ENCODE measurements around the gene SELE. TPM values are rescaled to one million over a fixed set of nuclear protein-coding genes. Genes with fewer than 3 reads are reported as not detected.

Gene SELE
- total RNA-seq, 1 donor, result not detected

DNA sequence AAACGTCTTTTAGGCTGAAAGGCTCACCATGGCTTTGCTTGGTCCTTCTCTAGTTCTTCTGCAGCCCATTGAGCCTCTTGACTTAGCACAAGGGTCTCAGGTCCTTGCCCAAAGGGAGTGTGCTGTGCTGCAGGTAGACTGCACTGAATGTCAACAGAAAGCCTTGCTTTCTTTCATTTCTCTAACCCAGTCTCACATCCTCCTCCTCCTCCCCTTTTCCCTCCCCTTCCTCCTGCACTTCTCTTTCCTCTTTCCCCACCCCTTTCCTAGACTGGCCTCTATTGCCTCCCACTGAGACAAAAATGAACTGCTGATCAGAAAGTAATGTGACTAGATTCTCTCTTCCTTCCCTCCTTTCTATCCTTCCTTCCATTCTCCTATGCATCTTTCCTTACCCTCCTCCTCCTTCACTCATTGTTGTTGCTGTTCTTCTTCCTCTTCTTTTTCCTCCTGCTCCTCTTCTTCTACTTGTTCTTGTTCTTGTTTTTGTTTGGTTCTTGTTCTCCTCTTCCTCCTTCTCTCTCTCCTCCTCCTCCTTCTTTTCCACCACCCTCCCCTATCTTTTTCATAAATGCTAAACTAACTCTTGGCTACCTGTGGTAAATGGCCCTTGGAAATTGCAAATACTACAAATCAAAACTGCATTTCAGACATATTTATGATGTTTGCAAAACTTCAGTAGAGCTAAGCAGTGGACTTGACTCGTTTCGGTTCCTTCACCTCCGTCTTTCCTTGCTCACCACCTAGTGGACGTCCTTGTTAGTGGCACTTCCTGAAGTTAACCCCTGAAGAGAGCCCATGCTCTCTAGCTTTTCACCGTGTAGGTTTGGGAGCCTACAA is 22.2 kb downstream of the SELE start, which contains the start of gene SELL:
Gene SELL (minus strand): TSS at position 152 of the 840 bp plus-strand sequence. CDS start 122 bp downstream, at position 30.
- TF ChIP-seq, protein P1, sequence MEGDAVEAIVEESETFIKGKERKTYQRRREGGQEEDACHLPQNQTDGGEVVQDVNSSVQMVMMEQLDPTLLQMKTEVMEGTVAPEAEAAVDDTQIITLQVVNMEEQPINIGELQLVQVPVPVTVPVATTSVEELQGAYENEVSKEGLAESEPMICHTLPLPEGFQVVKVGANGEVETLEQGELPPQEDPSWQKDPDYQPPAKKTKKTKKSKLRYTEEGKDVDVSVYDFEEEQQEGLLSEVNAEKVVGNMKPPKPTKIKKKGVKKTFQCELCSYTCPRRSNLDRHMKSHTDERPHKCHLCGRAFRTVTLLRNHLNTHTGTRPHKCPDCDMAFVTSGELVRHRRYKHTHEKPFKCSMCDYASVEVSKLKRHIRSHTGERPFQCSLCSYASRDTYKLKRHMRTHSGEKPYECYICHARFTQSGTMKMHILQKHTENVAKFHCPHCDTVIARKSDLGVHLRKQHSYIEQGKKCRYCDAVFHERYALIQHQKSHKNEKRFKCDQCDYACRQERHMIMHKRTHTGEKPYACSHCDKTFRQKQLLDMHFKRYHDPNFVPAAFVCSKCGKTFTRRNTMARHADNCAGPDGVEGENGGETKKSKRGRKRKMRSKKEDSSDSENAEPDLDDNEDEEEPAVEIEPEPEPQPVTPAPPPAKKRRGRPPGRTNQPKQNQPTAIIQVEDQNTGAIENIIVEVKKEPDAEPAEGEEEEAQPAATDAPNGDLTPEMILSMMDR (IDR thresholded peaks at IDR 0.05; ENCODE audit: insufficient read depth, low read depth, low read length), result peak; percentile 95
- H3K4me3 ChIP-seq (ENCODE audit: low read depth, low read length), result peak within 1 kb of the TSS; percentile 34
- peak; percentile 67 for DNase-seq (ENCODE audit: low read depth)

DNA sequence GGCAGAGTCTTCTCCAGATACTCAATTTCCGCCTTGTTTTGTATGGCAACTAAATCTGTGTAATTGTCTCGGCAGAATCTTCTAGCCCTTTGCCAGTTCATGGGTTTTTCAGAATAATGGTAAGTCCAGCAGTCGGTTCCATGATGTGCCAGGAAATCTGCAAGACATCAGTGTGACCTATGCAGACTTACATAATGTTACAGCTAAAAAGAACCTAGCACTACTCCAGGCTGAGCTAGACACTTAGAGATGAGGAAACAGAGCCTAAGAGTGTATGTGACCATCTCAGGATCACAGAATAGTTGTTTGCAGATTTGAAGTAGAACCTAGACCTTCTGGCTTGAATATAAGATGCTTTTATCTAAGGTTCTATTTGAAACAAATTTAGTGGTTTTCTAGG is 25.2 kb downstream of the SELE start:
- TF ChIP-seq, protein P1 (IDR thresholded peaks at IDR 0.05; ENCODE audit: insufficient read depth, low read depth, low read length), result no peak
- DNase-seq (ENCODE audit: low read depth), result no peak
- no peak overlapping the region for H3K4me3 ChIP-seq (ENCODE audit: low read depth, low read length)

DNA sequence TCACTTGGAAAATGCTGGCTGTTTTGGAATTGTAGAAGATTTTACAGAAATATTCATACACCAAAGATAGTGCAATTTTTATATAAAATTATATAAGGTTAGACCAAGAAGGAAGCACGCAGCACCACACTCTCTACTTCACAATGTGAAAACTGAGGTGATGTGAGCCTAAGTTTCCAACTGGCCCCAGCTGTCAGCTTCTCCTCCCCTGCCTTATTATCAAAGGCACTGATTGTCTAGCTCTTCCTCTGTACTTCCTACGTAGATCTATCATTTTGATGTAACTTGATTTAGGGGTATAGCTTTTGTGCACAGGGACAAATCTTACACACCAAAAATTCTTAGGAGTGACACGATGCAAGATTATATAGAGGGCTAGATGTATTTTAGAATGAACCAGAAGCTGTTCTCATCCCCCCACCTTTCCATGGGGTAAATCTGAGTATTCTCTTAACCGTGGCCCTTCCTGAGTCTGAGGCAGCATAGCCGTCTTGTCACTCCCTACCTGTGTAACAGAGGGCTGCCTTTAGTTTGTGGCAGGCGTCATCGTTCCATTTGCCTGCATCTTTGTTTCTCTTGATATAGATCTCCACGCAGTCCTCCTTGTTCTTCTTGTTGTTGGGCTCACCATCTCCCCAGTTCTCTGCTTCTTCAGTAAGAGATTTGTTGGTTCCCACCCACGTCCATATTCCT is 25.8 kb downstream of the SELE start:
- no peak overlapping the region for H3K4me3 ChIP-seq (ENCODE audit: low read depth, low read length)
- no peak for DNase-seq (ENCODE audit: low read depth)
- TF ChIP-seq, protein P1 (IDR thresholded peaks at IDR 0.05; ENCODE audit: insufficient read depth, low read depth, low read length), result no peak

DNA sequence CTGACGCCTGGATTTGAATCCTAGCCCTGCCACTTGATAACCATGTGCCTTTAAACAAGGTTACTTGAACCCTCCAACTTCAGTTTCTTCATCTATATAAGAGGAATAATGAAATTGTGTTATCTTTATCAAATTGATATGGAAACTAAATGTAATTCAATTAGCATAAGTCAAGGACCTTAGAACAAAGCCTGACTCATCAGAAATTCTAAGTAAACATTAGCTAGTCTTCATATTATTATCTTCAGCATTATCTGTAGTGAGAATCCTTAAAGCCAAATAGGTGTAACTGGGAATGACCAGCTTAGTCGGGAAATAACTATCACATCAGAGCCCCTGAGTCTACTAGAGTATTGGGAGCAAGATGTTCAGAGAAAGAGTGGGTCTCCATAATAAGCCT is 29.1 kb downstream of the SELE start:
- H3K4me3 ChIP-seq (ENCODE audit: low read depth, low read length), result no peak overlapping the region
- TF ChIP-seq, protein P1 (IDR thresholded peaks at IDR 0.05; ENCODE audit: insufficient read depth, low read depth, low read length), result no peak
- DNase-seq (ENCODE audit: low read depth), result no peak

DNA sequence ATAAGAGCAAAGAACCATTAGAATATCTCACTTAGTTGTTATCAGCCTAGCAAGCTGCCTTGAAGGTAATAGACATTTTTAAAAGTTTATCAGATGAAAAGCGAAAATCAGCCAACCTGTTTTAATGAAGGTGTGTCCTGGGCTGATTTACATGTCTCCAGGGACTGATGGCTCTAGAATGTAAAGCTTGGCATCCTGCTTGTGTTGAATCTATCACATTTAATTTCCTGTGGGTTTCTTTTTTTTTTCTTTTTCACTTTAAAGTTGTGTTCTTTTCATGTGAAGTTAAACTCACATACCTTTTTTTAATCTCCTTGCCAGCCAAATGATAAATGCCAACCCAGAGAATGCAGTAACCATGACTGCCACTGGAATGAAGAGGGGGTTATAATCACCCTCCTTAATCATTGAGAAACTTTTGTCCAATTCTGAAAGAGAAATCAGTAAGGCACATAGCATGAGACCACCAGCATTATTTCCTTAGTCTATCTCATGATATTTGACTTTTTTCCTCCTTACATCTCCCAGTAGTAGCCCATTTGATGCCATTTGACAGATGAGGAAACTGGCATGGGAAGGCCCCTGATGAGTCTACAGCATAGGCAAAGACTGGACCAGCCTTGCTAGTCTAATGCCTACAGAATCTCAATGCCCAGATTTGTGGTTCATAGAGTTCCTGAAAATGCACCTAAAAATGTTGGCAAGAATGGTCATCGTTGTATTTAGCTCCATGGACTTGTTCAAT is 32.4 kb downstream of the SELE start:
- no peak for DNase-seq (ENCODE audit: low read depth)
- TF ChIP-seq, protein P1 (IDR thresholded peaks at IDR 0.05; ENCODE audit: insufficient read depth, low read depth, low read length), result no peak
- no peak overlapping the region for H3K4me3 ChIP-seq (ENCODE audit: low read depth, low read length)

DNA sequence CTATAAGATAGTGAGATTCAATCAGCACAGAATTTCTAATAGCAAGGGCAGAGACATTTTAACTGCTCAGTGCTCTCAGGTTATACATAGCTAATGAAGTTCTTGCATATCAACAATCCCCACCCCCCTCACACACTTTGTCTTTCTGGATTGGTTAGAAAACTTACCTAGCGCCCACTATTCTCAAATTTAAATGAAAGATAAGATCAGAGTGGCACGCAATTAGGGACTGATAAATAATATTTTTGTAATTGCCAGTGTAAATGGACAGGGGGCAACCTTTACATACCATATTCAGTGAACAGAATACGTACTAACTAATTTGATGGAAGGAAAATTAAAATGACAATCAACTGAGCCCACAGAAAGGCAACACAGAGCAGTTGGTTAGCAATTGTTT is 34.2 kb downstream of the SELE start:
- TF ChIP-seq, protein P1 (IDR thresholded peaks at IDR 0.05; ENCODE audit: insufficient read depth, low read depth, low read length), result no peak
- no peak overlapping the region for H3K4me3 ChIP-seq (ENCODE audit: low read depth, low read length)
- no peak for DNase-seq (ENCODE audit: low read depth)
